HG02981 (cell line): ENCODE results near the gene GAB2.
A peak's percentile ranks its signal among the peaks of the same experiment; 100 is the strongest.

ENCODE experiments used
- ATAC-seq: cut with Tn5 transposase; IDR thresholded peaks from one replicate; pipeline ENCODE4 v1.9.1; 2021; ENCODE audit warnings: mild to moderate bottlenecking, moderate library complexity; ENCODE audit not compliant: unreplicated experiment

Gene GAB2

GRCh38 chr11:78400702-78401101 is 16.9 kb downstream of the GAB2 start:
- no peak for ATAC-seq

GRCh38 chr11:78400116-78400515 is 17.5 kb downstream of the GAB2 start:
- no peak for ATAC-seq

GRCh38 chr11:78399136-78399535 is 18.5 kb downstream of the GAB2 start:
- ATAC-seq = no peak

- no peak for ATAC-seq
Observed at GRCh38 chr11:78398715-78399114, 18.9 kb downstream of the GAB2 start.

GRCh38 chr11:78397398-78397797 is 20.2 kb downstream of the GAB2 start:
- ATAC-seq = peak; percentile 92

- ATAC-seq = no peak
Observed at GRCh38 chr11:78395597-78395996, 22.0 kb downstream of the GAB2 start.

GRCh38 chr11:78392854-78393253 is 24.8 kb downstream of the GAB2 start:
- ATAC-seq = no peak

GRCh38 chr11:78391424-78391823 is 26.2 kb downstream of the GAB2 start:
- no peak for ATAC-seq

- no peak for ATAC-seq
Observed at GRCh38 chr11:78390809-78391208, 26.8 kb downstream of the GAB2 start.

- no peak for ATAC-seq
Observed at GRCh38 chr11:78386215-78386941, 31.2 kb downstream of the GAB2 start.

- ATAC-seq = no peak
Observed at GRCh38 chr11:78385205-78385604, 32.4 kb downstream of the GAB2 start.

- no peak for ATAC-seq
Observed at GRCh38 chr11:78384231-78384630, 33.4 kb downstream of the GAB2 start.

GRCh38 chr11:78381865-78382264 is 35.8 kb downstream of the GAB2 start:
- ATAC-seq = no peak

GRCh38 chr11:78380615-78381051 is 37.0 kb downstream of the GAB2 start:
- no peak for ATAC-seq

- ATAC-seq = no peak
Observed at GRCh38 chr11:78379039-78379670, 38.5 kb downstream of the GAB2 start.

GRCh38 chr11:78377625-78378418 is 39.8 kb downstream of the GAB2 start:
- no peak for ATAC-seq

- ATAC-seq = no peak
Observed at GRCh38 chr11:78376858-78377257, 40.8 kb downstream of the GAB2 start.

GRCh38 chr11:78374917-78375316 is 42.7 kb downstream of the GAB2 start:
- ATAC-seq = no peak

- no peak for ATAC-seq
Observed at GRCh38 chr11:78373689-78374088, 43.9 kb downstream of the GAB2 start.

- ATAC-seq = no peak
Observed at GRCh38 chr11:78372114-78372768, 45.4 kb downstream of the GAB2 start.

GRCh38 chr11:78371221-78371891 is 46.3 kb downstream of the GAB2 start:
- ATAC-seq = no peak
